Ramos (cell line): ENCODE data around the gene FILIP1.

ENCODE experiments used
- in situ Hi-C: fragments of 300-500 bp; cut with MboI; formaldehyde crosslinking; loops from one replicate; pipeline ENCODE4 v1.14.3; 2022; ENCODE audit warnings: low sequenced_read_pairs; ENCODE audit not compliant: unreplicated experiment

FILIP1 gene

DNA sequence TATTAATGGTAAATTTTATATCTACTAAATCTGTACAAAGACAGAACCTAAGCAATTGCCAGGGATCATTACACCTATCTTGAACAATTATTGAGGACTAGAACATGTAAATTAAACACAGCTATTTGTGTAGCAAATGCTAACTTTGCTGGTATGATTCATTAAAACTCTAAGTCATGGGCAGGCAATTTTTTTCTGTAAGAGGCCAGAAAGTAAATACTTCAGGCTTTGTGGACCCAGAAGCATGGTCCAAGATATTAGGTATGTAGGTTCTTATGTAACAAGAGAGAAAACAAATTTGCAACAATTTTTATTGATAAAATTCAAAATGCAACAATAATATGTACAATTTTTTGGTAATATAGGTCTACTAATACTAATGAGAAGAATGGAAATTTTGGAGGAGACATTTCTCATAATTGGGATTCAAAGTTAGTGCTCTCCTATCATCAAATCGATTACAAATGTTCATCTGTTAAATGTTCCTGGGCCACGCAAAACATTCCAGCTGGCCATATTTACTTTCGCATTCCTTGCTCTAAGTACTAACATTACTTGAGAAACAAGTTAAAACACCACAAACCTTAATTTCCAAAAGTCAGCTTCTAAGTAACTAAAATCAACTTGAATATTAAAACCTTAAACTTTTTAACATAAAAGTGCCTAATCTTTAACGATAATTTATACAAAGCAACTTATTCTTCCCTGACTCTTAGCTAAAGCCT is 213.3 kb downstream of the FILIP1 start:
- in situ Hi-C loops = loop anchor here (25.0 kb wide), 1 partner anchor 357 kb away; no protein-coding TSS in a partner anchor

DNA sequence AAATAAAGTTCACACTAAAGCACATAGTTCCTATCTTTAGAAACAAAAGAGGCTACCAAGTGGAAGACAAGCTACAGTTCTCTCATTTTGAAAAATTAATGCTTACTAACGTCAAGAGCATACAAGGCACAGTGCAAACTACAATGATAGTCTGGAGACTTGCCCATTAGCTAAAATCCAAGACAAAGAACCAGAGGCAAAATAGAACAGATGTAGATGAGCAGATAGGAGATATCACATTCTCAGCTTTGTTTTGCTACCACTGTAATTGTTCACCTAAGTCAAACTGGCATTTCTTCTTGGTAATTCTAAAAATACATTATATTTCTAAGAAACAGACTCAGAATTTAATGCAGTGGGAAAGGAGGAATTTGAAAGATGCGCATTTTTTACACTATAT is 214.2 kb downstream of the FILIP1 start:
- in situ Hi-C loops = loop anchor here (25.0 kb wide), 1 partner anchor 358 kb away; no protein-coding TSS in a partner anchor

DNA sequence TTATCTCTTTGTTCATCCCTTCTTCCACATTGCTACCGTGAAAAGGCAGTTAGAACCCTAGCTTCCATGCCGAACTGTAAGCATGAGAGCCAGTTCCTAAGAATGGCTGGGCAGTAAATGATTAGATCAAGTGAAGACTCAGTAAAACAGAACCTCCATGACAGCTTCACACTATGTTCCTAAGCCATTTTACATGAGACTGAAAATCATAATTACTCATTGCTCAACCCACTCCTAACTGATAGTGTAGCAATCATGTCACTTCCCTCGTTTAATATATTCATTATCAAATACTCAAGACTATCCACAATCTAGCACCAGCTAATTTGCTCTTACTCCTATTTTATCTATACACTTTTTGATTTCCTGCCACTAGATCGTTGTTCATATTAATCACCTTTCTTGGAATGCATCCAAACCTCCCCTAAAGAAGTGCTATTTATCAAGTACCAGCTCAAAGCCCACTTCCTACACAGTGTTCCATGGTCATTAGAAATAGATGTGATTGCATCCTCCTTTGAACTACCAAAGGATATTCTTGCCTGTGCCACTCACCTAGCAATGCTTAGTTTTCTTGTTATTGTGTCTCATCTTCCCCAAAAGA is 215.0 kb downstream of the FILIP1 start:
- in situ Hi-C loops = loop anchor here (25.0 kb wide), 1 partner anchor 359 kb away; no protein-coding TSS in a partner anchor

DNA sequence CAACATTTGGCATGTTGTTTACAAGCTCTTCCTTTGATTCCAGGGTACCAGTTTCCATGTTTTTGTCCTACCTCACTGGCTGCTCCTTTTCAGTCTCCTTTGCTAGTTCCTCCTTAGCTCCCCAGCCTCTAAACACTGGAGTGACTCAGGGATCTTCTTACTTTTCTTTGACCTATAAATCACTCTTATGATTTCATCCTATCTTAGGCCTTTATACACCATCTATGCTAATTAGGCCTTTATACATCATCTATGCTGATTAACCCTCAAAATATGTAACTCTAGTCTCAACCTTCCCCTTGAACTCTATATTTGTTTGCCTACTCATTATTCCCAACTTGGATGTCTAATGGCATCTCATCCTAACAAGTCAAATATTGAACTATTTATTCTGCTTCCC is 218.5 kb downstream of the FILIP1 start:
- in situ Hi-C loops = loop anchor here (25.0 kb wide), 1 partner anchor 362 kb away; no protein-coding TSS in a partner anchor

DNA sequence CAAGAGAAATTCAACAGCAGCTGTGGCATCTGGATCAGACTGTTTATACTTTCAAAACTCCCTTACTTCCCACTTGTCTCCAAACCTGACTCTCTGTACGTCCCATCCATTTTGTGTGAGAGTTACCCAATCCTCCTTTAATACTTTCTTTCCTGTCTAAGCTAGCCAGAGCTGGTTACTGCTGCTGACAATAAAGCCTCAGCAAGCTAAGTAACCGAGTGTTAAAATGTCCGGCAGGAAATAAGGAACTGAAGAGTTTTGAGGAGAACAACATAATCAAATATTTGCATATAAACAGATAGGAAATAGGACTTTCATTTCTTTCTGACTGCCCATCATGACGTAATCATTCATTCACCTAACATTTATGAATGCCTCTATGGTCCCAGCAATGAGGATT is 220.6 kb downstream of the FILIP1 start:
- in situ Hi-C loops = no loop called here

DNA sequence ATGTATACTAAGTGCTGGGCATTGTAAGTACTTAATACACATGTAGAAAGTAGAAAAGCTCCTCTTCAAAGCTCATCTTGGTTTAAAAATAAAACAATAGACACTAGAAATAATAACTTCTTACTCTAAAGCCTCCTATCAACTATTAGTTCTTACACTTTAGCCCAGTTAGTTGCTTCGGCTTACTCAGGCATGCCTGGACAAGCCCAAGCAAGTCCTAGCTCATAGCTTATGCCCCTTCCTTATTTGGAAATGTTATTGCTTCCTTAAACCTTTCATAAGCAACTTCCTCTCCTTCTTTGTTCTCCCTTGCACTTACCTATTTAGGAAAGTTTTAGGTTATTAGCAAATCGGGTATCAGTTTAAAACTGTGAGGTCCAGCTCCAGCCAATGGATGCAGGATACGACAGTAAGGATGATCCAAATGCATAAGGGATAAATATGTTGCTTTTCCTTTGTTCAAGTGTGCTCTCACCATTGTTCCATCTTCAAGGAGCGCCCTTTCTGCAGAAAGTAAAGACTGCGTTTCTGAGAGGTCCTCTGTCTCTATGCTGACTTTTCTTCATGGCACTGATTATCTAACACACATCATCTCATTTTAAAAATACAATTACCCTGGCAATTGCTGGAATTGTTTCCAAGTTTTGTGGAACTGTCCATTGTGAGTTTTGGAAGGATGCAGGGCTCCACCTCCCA is 221.3 kb downstream of the FILIP1 start:
- in situ Hi-C loops = no loop called here

DNA sequence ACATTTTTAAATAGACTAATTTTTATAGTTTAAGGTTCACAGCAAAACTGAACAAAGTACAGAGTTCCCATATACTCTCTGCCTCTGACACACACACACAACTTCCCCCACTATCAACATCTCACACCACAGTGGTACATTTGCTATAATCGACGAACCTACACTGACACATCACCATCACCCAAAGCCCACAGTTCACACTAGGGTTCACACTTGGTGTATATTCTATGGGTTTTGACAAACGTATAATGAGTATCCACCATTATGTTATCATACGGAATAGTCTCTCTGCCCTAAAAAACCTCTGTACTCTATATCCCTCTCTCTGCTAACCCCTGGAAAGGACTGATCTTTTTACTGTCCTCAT is 224.6 kb downstream of the FILIP1 start:
- in situ Hi-C loops = loop anchor here (10.0 kb wide), 1 partner anchor 256 kb away; no protein-coding TSS in a partner anchor

DNA sequence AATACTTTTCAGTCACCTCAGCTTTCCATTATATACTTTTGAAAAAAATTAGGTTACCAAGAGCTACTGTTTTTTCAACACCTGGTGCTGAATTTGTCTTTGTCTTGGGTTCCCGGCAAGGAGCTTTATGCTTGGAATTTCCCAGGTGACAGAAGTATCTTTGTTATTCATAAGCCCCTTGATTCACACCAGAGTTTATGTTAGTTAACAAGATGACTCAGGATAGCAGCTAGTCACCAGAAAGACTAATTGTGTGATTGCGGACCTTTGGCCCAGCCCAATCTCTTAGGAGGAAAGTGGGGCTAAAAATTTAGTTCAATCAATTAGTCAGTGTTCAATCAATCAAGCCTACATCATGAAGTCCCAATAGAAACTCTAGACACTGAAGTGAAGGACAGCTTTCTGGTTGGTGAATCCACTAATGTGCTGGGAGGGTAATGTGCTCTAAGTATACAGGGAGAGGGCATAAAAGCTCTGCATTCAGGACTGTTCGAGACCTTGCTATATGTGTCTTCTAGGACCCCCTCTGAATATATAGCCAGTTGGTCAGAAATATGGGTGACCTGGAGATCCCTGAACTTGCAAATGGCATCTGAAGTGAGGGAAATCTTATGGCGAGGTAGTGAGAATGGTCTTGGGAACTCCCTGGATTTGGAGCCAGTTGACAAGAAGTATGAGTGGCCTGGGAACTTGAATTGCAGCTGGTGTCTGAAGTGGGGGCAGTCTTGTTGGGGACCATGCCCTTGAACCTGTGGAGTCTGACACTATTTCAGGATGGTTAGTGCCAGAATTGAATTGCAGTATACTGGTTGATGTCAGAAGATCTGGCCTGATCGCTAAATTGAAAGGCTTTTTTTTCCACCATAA is 225.2 kb downstream of the FILIP1 start:
- in situ Hi-C loops = loop anchor here (10.0 kb wide), 1 partner anchor 256 kb away; no protein-coding TSS in a partner anchor

DNA sequence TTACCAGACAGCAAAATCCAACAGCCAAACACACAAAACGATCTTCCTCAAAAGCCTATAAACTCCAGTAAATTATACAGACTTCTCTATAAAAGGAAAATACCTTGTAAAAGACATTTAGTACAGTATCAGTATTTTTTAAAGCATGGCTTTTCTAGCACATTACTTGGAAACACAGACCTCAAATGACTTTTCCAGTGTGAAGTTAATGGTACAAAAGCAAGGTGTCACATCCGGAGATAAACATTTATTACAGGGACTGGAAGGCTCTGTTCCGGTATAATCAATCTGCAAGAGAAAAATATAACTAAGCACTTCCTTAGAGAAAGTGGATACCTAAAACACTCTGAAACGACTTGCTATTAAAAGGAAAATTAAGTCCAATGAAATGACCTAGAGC is 226.1 kb downstream of the FILIP1 start:
- in situ Hi-C loops = loop anchor here (10.0 kb wide), 1 partner anchor 257 kb away; no protein-coding TSS in a partner anchor

DNA sequence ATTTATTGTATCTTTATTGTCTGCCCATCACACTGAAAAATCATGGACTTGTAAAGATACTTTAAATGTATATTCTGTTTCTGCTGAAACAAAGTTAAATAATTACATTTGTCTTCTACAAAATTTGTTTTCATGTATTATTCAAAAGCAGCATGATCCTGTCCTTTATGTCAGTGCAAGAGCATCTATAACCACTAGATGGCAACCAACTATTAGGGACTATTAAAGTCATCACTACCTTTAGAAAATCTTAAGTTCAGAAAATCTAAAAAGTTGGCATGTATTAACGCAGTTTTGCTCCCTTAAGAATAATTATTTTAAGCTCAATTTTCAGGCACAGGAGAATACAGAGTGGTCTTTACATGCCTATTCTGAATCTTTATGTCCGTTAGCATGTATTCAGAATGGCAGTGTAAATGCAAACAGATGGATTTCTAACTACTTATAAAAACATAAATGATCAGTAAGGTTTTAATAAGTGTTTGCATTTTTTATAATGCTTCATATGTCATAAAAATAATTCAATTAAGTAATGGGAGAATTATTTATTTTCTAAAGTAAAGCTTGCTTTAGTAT is 226.8 kb downstream of the FILIP1 start:
- in situ Hi-C loops = loop anchor here (10.0 kb wide), 1 partner anchor 258 kb away; no protein-coding TSS in a partner anchor

DNA sequence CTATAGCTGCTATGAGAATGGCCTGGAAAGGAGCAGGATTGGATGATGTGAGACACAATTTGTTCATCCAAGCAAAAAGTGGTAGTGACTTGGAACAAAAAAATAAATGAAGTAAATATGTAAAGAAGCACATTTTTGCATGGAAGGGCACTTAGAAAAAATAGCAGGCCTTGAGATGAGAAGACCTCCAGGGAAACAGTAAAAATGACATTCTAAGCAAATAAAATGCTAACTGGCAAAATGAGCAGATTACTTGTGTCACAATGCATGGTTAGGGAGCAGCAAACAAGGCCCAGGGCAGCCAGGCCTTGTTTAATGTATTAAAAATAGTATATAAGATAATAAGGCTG is 230.2 kb downstream of the FILIP1 start:
- in situ Hi-C loops = loop anchor here (10.0 kb wide), 1 partner anchor 261 kb away; no protein-coding TSS in a partner anchor

DNA sequence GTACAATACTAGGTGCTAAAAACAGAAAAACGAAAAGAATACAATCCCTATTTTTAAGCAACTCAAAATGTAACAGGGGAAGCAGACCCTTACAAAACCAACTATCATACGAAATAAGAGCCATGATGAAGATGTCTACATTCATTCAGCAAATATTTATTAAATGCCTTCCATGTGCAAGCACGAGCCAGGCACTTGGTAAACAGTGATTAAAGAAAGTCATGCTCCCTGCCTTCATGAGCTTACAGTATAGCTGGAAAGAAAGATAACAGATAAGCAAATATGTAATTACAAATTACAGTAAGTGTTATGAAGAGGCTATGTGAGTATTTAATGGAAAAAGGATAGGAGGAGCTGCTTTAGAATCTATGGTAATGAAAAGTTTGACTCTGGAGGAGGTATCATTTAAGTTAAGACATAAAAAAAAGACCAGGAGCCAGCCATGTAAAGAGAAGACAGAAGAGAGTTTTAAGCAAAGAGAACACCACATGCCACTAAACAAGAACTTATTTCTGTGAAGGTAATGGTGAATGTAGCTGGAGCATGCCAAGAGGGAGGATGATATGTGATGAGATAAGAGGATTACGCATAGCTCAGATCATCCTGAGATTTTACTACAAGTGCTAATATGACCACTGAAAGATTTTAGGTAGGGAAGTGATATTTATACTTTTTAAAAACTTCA is 230.7 kb downstream of the FILIP1 start:
- in situ Hi-C loops = loop anchor here (10.0 kb wide), 1 partner anchor 262 kb away; no protein-coding TSS in a partner anchor

DNA sequence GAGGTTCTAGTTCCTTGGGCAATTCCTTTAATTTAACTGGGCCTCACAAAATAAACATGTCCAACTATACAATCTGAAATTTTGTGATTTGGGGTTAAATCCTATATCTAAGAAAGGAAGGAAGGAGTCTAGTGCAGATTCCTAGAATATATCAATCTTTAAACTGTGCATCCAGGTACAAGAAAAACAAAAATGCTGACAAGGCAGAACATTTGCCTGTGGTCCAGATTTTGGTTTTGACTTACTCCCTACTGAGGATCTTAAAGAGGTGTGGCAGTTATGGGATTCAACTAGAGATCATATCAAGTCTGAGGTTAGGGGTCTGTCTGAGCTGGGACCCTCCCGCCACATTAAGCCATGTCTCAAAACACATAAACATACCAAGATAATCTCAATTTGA is 232.3 kb downstream of the FILIP1 start:
- in situ Hi-C loops = loop anchor here (10.0 kb wide), 1 partner anchor 264 kb away; no protein-coding TSS in a partner anchor

DNA sequence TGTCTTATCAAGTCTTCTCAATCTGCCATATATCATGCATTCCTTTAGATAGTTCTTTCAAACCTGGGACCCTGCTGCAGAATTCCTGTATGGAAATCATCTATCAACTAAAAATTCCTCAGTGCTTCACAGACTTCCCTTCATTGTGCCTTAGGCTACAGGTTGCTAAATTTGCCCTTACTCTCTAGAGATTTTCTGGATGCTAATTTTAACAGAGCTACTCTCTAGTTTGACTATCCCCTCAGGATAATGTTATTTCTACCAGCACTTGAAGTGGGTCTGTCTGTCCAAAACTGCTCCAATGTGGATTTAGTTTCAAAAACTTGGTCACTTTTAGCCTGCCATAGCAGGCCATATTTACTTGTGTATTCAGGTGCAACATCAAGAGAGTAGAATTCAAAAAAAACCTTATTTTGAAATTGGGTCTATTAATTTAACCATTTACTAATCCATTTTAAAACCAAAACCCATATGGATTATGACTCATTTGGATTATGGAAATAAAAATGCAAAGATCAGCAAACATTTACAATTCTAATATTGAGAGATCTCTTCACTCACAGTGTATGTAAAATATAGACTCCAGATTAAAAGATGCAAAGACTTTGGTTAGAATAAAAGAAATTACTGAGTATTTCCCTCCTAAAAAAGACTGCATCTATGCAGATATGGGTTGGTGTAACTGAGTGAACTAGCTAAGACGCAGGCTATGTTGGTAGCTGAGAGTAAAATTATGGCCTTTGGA is 236.1 kb downstream of the FILIP1 start:
- in situ Hi-C loops = no loop called here

DNA sequence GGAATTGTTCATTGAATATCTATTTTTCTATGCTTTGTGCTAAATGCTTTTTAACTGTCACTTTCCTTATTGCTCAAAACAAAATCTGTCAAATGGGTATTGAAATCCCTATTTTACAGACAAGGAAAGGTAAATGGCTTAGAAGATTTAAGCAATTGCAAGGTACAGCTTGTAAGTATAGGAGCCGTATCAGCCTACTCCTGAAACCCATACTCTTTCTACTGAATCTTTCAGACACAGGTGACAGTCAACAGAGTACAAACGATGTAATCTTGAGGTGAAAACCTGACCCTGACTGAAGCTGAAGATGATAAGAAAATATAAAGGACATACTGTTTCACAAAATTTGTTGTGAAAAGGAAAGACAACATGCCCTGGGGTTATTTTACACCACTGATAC is 243.0 kb downstream of the FILIP1 start:
- in situ Hi-C loops = no loop called here

DNA sequence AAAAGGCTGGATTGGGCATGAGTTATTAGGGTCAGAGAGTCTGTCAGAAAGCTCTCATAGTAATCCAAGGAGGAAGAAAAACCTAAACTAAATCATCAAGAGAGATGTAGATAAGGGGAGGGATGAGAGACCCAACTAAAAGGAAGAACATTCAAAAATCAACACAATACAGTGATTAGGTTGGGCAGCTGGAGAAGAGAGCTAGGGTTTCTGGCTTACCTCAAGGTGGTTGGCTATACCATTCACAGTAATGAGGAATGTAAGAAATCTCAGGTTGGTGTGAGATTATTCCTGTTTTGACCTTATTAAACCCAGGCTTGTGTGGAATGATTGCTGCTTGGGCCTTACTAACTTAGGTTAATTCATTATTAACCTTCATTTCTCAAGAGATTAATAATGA is 243.8 kb downstream of the FILIP1 start:
- in situ Hi-C loops = no loop called here

DNA sequence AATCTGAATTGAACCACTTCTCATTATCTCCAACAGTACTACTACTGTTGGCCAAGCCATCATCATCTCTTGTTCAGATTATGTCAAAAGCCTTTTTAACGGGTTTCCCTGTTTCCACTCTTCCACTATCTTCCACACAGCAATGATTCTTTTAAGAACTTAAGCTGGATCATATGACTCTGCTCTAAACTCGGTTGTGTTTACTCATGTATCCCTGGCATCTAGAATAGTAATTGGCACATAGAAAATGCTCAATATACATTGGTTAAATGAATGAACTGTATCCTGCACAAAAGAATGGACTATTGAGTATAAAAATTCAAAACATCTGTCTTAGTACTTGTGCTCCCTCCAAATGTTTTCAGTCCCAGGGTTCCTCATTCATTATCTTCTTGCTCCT is 247.2 kb downstream of the FILIP1 start:
- in situ Hi-C loops = no loop called here

DNA sequence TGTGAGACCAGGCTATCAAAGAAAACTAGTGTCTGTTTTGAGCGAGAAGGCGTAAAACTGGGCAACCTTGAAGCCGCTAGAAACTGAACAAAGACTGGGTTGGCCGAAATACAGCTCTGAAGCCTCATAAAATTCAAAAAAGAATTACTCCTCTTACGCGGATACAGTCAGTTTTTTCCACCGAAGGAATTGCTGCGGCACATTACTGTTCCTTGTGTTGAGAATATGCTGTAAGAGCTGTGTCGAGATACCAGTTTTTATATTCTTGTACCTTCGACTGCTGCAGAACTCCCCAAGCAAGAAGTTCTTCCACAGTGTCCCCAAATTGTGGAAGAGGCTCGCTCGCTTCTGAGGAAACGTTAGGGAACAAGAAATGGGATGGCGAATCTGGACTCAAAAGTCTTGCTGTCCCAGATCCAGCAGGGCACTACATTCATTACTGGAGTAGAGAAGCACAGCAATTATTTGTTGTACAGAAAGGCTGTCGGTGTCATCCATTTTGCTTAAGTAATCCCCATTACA is 249.5 kb downstream of the FILIP1 start:
- in situ Hi-C loops = no loop called here
